ENCODE measurements around the gene UGT1A8. TPM values are rescaled to one million over a fixed set of nuclear protein-coding genes. Genes with fewer than 3 reads are reported as not detected.

UGT1A8 gene
- total RNA-seq, 2 donors from 2014 or later = not detected

- Mint-ChIP-seq H3K27ac (no peak within 1 kb of the TSS), H3K4me3 (no peak within 1 kb of the TSS), H3K36me3 (ENCODE audit: low read depth) (no peaks in the 10 kb centered on the region), H3K4me1 (no peaks in the 10 kb centered on the region), H3K27me3 (peaks cover 27% of the 10 kb centered on the region)
- no peaks in the 10 kb centered on the region for H3K9me3 ChIP-seq (ENCODE audit: control insufficient read depth, low read length, poor library complexity, severe bottlenecking)
- DNase-seq (no peak), ATAC-seq (no peak)
Measured at GRCh38 chr2:233778030-233778429, 160.6 kb downstream of the UGT1A8 start, which contains the start of gene MROH2A. TSS of gene MROH2A (plus strand) at chr2:233778330. CDS start at chr2:233779359, 1,029 bp downstream.

GRCh38 chr2:233779722-233780121 lies 162.3 kb downstream of the UGT1A8 start:
- no peaks in the 10 kb centered on the region for H3K4me1 Mint-ChIP-seq
- no peak for ATAC-seq
- H3K36me3 Mint-ChIP-seq (ENCODE audit: low read depth) = no peaks in the 10 kb centered on the region
- H3K27ac Mint-ChIP-seq = no peak overlapping the region
- DNase-seq = no peak
- no peak overlapping the region for H3K4me3 Mint-ChIP-seq
- peaks cover 23% of the 10 kb centered on the region for H3K27me3 Mint-ChIP-seq
- no peaks in the 10 kb centered on the region for H3K9me3 ChIP-seq (ENCODE audit: control insufficient read depth, low read length, poor library complexity, severe bottlenecking)

- Mint-ChIP-seq H3K27ac (no peak overlapping the region), H3K4me3 (no peak overlapping the region), H3K27me3 (peaks cover 14% of the 10 kb centered on the region), H3K36me3 (ENCODE audit: low read depth) (no peaks in the 10 kb centered on the region), H3K4me1 (no peaks in the 10 kb centered on the region)
- no peak for DNase-seq
- no peak for ATAC-seq
- no peaks in the 10 kb centered on the region for H3K9me3 ChIP-seq (ENCODE audit: control insufficient read depth, low read length, poor library complexity, severe bottlenecking)
Measured at GRCh38 chr2:233780771-233781170, 163.3 kb downstream of the UGT1A8 start.

GRCh38 chr2:233789554-233789953 lies 172.1 kb downstream of the UGT1A8 start:
- Mint-ChIP-seq H3K27me3 (peaks cover 11% of the 10 kb centered on the region), H3K27ac (no peak overlapping the region), H3K4me3 (no peak overlapping the region), H3K36me3 (ENCODE audit: low read depth) (no peaks in the 10 kb centered on the region), H3K4me1 (peaks cover 4% of the 10 kb centered on the region)
- no peak for DNase-seq
- ATAC-seq = no peak
- no peaks in the 10 kb centered on the region for H3K9me3 ChIP-seq (ENCODE audit: control insufficient read depth, low read length, poor library complexity, severe bottlenecking)

GRCh38 chr2:233791151-233791882 lies 173.9 kb downstream of the UGT1A8 start:
- Mint-ChIP-seq H3K4me3 (no peak overlapping the region), H3K27me3 (peaks cover 7% of the 10 kb centered on the region), H3K27ac (no peak overlapping the region), H3K36me3 (ENCODE audit: low read depth) (no peaks in the 10 kb centered on the region), H3K4me1 (peaks cover 4% of the 10 kb centered on the region)
- DNase-seq = no peak
- H3K9me3 ChIP-seq (ENCODE audit: control insufficient read depth, low read length, poor library complexity, severe bottlenecking) = no peaks in the 10 kb centered on the region
- no peak for ATAC-seq

GRCh38 chr2:233791883-233792329 lies 174.5 kb downstream of the UGT1A8 start:
- Mint-ChIP-seq H3K27me3 (peaks cover 4% of the 10 kb centered on the region), H3K36me3 (ENCODE audit: low read depth) (no peaks in the 10 kb centered on the region), H3K27ac (no peak overlapping the region), H3K4me1 (peaks cover 4% of the 10 kb centered on the region), H3K4me3 (no peak overlapping the region)
- DNase-seq (no peak), ATAC-seq (no peak)
- H3K9me3 ChIP-seq (ENCODE audit: control insufficient read depth, low read length, poor library complexity, severe bottlenecking) = no peaks in the 10 kb centered on the region

- Mint-ChIP-seq H3K4me3 (no peak overlapping the region), H3K36me3 (ENCODE audit: low read depth) (no peaks in the 10 kb centered on the region), H3K4me1 (peaks cover 4% of the 10 kb centered on the region), H3K27ac (no peak overlapping the region), H3K27me3 (peaks cover 5% of the 10 kb centered on the region)
- DNase-seq (no peak), ATAC-seq (no peak)
- H3K9me3 ChIP-seq (ENCODE audit: control insufficient read depth, low read length, poor library complexity, severe bottlenecking) = no peaks in the 10 kb centered on the region
Measured at GRCh38 chr2:233792720-233793119, 175.3 kb downstream of the UGT1A8 start.

GRCh38 chr2:233793465-233794127 lies 176.2 kb downstream of the UGT1A8 start:
- Mint-ChIP-seq H3K4me3 (no peak overlapping the region), H3K36me3 (ENCODE audit: low read depth) (no peaks in the 10 kb centered on the region), H3K4me1 (peaks cover 4% of the 10 kb centered on the region), H3K27me3 (peaks cover 13% of the 10 kb centered on the region), H3K27ac (no peak overlapping the region)
- ATAC-seq (no peak), DNase-seq (no peak)
- no peaks in the 10 kb centered on the region for H3K9me3 ChIP-seq (ENCODE audit: control insufficient read depth, low read length, poor library complexity, severe bottlenecking)

GRCh38 chr2:233794128-233794658 lies 176.8 kb downstream of the UGT1A8 start:
- H3K9me3 ChIP-seq (ENCODE audit: control insufficient read depth, low read length, poor library complexity, severe bottlenecking) = no peaks in the 10 kb centered on the region
- no peak for DNase-seq
- no peaks in the 10 kb centered on the region for H3K36me3 Mint-ChIP-seq (ENCODE audit: low read depth)
- peaks cover 19% of the 10 kb centered on the region for H3K27me3 Mint-ChIP-seq
- no peak overlapping the region for H3K27ac Mint-ChIP-seq
- no peak overlapping the region for H3K4me3 Mint-ChIP-seq
- peaks cover 4% of the 10 kb centered on the region for H3K4me1 Mint-ChIP-seq
- ATAC-seq = no peak

- H3K9me3 ChIP-seq (ENCODE audit: control insufficient read depth, low read length, poor library complexity, severe bottlenecking) = no peaks in the 10 kb centered on the region
- H3K4me3 Mint-ChIP-seq = no peak overlapping the region
- no peaks in the 10 kb centered on the region for H3K36me3 Mint-ChIP-seq (ENCODE audit: low read depth)
- H3K4me1 Mint-ChIP-seq = no peaks in the 10 kb centered on the region
- no peak for DNase-seq
- ATAC-seq = no peak
- H3K27me3 Mint-ChIP-seq = peaks cover 20% of the 10 kb centered on the region
- no peak overlapping the region for H3K27ac Mint-ChIP-seq
Measured at GRCh38 chr2:233795735-233796171, 178.3 kb downstream of the UGT1A8 start.

GRCh38 chr2:233796254-233796653 lies 178.8 kb downstream of the UGT1A8 start:
- peaks cover 20% of the 10 kb centered on the region for H3K27me3 Mint-ChIP-seq
- no peak for ATAC-seq
- no peak overlapping the region for H3K27ac Mint-ChIP-seq
- H3K9me3 ChIP-seq (ENCODE audit: control insufficient read depth, low read length, poor library complexity, severe bottlenecking) = no peaks in the 10 kb centered on the region
- no peaks in the 10 kb centered on the region for H3K36me3 Mint-ChIP-seq (ENCODE audit: low read depth)
- no peak overlapping the region for H3K4me3 Mint-ChIP-seq
- no peaks in the 10 kb centered on the region for H3K4me1 Mint-ChIP-seq
- DNase-seq = no peak

GRCh38 chr2:233798335-233799086 lies 181.1 kb downstream of the UGT1A8 start:
- Mint-ChIP-seq H3K27ac (no peak overlapping the region), H3K4me1 (no peaks in the 10 kb centered on the region), H3K4me3 (no peak overlapping the region), H3K36me3 (ENCODE audit: low read depth) (no peaks in the 10 kb centered on the region), H3K27me3 (peaks cover 29% of the 10 kb centered on the region)
- no peak for ATAC-seq
- H3K9me3 ChIP-seq (ENCODE audit: control insufficient read depth, low read length, poor library complexity, severe bottlenecking) = no peaks in the 10 kb centered on the region
- DNase-seq = no peak

GRCh38 chr2:233799087-233799665 lies 181.7 kb downstream of the UGT1A8 start:
- no peaks in the 10 kb centered on the region for H3K9me3 ChIP-seq (ENCODE audit: control insufficient read depth, low read length, poor library complexity, severe bottlenecking)
- no peak overlapping the region for H3K4me3 Mint-ChIP-seq
- no peak for ATAC-seq
- no peak for DNase-seq
- H3K27me3 Mint-ChIP-seq = peaks cover 35% of the 10 kb centered on the region
- no peaks in the 10 kb centered on the region for H3K4me1 Mint-ChIP-seq
- H3K27ac Mint-ChIP-seq = no peak overlapping the region
- no peaks in the 10 kb centered on the region for H3K36me3 Mint-ChIP-seq (ENCODE audit: low read depth)
